CD1c-positive myeloid dendritic cell (primary cell): ENCODE measurements around the gene MUC3A.
"Not testable (repeated sequence)": the region's sequence is repeated elsewhere in the genome, so short reads cannot be mapped to it uniquely, and the experiment has no call there.

ENCODE experiments used
- DNase-seq: peaks from one replicate; pipeline ENCODE4 v3.0.0-alpha.2; 2016; ENCODE audit errors: extremely low spot score

The MUC3A gene

GRCh38 chr7:100949227-100949932 lies at the start of gene MUC3A:
Gene MUC3A (plus strand): TSS chr7:100949534. CDS start chr7:100949625, 91 bp downstream.
- no peak for DNase-seq

GRCh38 chr7:100900978-100901377 lies 48.4 kb upstream of the MUC3A start:
- no peak for DNase-seq

DNA sequence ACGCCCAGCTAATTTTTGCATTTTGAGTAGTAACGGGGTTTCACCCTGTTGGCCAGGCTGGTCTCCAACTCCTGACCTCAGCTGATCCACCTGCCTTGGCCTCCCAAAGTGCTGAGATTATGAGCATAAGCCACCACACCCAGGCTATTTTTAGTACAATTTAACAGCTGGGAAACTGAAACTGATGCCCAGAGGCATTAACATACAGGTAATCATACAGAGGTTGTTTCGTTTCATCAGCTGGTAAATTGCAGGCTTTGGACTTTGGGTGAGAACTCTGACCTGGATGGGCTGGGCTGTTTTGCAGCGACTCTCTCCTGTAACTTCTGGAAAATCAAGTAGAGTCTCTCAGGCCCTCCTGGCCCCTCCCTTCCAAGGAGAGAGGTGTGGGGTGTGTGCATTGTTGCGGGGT lies 47.4 kb upstream of the MUC3A start:
- no peak for DNase-seq

- no peak for DNase-seq
Measured at GRCh38 chr7:100902638-100903037, 46.7 kb upstream of the MUC3A start.

DNA sequence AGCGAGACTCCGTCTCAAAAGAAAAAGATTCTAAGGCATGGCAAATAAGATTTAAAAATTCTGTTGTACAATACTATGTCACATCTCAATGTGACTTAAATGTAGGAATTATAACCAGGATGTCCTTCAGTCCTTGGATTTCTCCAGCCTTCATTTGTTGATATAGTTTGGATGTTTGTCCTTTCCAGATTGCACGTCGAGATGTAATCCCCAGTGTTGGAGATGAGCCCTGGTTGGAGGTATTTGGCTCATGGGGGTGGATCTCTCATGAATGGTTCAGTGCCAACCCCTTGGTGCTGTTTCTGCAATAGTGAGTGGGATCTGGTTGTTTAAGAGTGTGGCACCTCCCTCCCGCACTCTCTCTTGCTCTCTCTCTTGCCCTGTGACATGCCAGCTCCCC lies 40.8 kb upstream of the MUC3A start:
- no peak for DNase-seq

DNA sequence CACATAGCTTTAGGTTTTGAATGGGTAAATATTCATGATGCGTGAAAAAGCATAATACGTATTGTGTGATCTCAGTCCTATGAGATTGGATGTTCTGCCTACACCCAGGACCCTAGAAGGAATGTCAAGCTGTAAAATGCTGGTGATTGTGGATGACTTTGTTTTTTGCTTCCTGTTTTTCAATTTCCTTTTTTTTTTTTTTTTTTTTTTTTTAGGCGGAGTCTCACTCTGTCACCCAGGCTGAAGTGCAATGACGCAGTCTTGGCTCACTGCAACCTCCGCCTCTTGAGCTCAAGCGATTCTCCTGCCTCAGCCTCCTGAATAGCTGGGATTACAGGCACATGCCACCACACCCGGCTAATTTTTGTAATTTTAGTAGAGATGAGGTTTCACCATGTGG lies 38.9 kb upstream of the MUC3A start:
- DNase-seq: peak; percentile 82

GRCh38 chr7:100911484-100911883 lies 37.9 kb upstream of the MUC3A start:
- no peak for DNase-seq

- no peak for DNase-seq
Measured at GRCh38 chr7:100914208-100914878, 35.0 kb upstream of the MUC3A start.

DNA sequence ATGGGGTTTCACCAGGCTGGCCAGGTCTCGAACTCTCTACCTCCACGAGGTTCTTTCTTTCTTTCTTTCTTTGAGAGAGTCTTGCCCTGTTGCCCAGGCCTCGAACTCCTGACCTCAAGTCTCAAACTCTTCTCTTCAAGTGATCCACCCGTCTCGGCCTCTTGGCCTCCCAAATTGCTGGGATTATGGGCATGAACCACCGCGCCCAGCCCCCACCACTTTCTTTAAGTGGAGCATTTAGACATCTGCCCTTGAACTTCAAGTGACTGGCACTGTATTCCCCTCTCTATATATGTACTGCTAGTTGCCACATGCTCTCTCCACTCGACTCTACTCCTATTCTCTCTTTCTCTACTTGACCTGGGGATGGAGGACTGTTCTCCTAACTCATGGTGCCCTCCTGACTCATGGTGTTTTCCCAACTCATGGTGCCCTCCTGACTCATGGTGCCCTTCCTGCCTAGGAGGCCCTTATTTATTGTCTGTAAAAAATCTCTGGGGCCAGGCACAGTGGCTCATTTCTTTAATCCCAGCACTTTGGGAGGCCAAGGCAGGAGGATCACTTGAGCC lies 34.4 kb upstream of the MUC3A start:
- DNase-seq: peak; percentile 57

GRCh38 chr7:100919335-100919734 lies 30.0 kb upstream of the MUC3A start:
- not testable (repeated sequence) for DNase-seq

DNA sequence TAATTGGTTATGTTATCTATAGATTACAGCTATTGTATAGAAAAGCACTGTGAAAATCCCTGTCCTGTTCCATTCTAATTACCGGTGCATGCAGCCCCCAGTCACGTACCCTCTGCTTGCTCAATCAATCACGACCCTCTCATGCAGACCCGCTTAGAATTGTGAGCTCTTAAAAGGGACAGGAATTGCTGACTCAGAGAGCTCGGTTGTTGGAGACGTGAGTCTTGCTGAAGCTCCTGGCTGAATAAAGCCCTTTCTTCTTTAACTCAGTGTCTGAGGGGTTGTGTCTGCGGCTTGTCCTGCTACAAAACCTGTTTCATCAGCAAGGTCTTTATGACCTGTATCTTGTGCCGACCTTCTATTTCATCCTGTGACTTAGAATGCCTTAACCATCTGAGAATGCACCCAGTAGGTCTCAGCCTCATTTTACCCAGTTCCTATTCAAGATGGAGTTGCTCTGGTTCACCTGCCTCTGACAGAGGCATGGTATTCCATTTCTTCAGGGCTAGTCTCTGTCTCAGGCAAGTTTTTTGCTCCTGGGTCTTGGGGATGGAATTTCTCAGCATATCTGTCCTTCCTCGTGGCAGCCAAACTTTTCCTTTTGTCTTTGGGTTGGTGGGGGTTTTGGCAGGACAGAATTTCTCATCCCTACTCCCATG lies 29.4 kb upstream of the MUC3A start:
- DNase-seq: not testable (repeated sequence)

- no peak for DNase-seq
Measured at GRCh38 chr7:100921039-100921438, 28.3 kb upstream of the MUC3A start.

GRCh38 chr7:100923616-100924015 lies 25.7 kb upstream of the MUC3A start:
- not testable (repeated sequence) for DNase-seq

GRCh38 chr7:100929808-100930174 lies 19.5 kb upstream of the MUC3A start:
- DNase-seq: no peak

- no peak for DNase-seq
Measured at GRCh38 chr7:100933734-100934133, 15.6 kb upstream of the MUC3A start.

GRCh38 chr7:100935381-100935780 lies 14.0 kb upstream of the MUC3A start:
- not testable (repeated sequence) for DNase-seq

GRCh38 chr7:100936167-100936566 lies 13.2 kb upstream of the MUC3A start:
- not testable (repeated sequence) for DNase-seq

DNA sequence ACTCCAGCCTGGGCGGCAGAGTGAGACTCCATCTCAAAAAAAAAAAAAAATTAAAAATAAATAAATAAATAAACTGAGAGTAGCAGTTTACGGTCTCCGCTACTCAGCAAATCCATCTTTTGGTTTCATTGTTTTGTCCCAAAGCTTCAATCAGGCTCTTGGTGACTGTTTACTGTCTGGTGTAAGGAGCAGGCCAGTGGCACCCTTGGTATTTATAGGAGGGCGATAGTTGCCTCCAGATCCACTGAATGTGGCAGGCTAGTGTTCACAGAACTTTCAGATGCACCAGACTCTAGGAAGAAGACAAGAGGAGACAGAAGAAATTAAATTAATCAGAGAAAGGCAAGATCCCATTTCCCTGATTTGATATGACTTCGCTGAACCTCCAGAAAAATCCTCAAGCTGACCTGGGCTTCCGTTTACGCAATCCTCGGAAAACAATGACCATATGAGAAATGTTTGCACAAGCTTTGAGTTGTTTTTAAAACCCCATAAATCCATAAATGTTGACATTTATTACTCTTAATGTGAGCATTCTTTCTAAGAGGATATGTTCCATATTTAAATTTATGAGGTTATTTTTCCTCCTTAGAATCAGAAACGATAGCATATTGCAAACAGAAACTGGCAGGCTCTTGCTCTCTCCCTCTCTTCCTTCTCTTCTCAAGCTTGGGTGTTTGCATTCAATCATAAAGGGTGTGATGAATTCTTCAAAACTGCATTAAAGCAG lies 7.1 kb upstream of the MUC3A start:
- DNase-seq: no peak

DNA sequence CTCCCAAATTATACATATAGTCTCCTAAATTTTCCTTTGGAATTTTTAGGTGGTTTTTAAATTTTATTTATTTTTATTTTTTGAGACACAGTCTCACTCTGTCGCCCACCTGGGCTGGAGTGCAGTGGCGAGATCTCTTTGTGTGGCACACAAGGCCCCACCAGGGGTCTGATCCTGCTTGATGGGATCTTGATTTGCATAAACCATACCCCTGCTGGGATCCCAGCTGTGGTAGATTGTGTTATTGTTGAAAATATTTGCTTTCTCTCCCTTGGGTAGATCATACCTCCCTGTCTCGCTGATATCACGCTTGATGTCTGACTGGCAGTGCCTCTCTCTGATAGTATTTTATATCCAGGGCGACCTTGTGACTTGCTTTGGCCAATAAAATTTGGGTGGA lies 5.6 kb upstream of the MUC3A start:
- no peak for DNase-seq

- no peak for DNase-seq
Measured at GRCh38 chr7:100944138-100944537, 5.2 kb upstream of the MUC3A start.

DNA sequence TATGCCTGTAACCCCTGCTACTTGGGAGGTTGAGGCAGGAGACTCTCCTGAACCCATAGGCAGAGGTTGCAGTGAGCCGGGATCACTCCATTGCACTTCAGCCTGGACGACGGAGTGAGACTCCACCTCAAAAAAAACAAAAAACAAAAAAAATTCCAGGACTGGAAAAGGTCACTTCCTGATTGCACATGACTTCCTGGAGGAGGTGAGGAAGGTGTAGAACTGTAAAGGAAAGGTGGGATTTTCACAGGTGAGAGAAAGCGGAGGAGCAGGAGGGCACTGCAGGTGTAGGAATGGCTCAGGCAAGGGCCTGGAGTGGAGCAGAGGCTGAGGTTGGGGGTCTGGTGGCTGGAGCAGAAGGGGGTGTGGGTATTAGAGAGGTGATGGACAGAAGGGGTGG lies 3.2 kb upstream of the MUC3A start:
- DNase-seq: no peak

DNA sequence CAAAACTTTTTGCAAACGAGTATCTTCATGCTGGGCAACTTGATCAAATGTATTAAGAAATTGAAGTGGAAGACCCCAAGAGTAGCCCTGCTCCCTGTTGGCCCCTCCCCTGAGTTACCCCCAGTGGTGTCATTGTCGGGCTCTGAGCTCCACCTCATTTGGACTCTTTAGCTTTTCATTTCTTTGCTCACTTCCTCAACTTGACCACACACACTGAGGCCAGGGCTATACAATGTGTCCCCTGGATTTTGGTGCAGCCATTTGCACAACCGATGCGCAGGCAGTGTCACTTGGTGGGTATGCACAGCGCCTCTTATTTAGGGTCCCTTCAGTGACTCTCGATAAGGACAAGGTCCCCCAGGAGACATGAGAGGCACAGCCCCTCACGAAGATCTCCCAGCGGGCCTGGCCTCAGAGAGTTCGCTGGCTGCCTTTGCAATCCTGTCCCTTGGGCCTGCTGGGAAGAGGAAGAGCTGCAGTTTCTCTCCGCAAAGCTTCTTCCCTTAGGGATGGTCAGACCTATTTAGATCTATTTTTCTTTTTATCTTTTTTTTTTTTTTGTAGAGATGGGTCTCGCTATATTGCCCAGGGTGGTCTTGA lies 2.5 kb upstream of the MUC3A start:
- no peak for DNase-seq
